ENCODE results near the gene GPR155.
"Not testable (repeated sequence)": the region's sequence is repeated elsewhere in the genome, so short reads cannot be mapped to it uniquely, and the experiment has no call there.

The GPR155 gene

DNA sequence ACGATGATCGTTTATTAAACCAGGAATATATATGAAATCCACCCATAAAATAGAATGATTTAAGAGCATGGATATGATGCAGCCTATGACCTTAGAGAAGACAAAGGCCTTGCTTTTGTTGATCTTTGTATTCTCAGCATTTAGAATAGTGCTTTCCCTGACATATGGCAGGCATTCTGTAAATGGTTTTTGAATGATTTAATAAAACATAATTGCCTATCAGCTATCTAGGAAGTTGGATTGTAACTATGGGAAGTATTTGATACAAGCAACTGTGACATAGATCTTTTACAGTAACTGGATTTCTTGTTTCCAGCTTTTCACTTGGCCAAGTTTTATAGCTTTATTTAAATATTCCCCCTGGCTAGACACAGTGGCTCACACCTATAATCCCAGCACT, 5.1 kb upstream of the GPR155 start:
- TF ChIP-seq, protein P1, sequence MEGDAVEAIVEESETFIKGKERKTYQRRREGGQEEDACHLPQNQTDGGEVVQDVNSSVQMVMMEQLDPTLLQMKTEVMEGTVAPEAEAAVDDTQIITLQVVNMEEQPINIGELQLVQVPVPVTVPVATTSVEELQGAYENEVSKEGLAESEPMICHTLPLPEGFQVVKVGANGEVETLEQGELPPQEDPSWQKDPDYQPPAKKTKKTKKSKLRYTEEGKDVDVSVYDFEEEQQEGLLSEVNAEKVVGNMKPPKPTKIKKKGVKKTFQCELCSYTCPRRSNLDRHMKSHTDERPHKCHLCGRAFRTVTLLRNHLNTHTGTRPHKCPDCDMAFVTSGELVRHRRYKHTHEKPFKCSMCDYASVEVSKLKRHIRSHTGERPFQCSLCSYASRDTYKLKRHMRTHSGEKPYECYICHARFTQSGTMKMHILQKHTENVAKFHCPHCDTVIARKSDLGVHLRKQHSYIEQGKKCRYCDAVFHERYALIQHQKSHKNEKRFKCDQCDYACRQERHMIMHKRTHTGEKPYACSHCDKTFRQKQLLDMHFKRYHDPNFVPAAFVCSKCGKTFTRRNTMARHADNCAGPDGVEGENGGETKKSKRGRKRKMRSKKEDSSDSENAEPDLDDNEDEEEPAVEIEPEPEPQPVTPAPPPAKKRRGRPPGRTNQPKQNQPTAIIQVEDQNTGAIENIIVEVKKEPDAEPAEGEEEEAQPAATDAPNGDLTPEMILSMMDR (IDR thresholded peaks at IDR 0.05; ENCODE audit: borderline replicate concordance, insufficient read depth, low read depth, low read length) = no peak

DNA sequence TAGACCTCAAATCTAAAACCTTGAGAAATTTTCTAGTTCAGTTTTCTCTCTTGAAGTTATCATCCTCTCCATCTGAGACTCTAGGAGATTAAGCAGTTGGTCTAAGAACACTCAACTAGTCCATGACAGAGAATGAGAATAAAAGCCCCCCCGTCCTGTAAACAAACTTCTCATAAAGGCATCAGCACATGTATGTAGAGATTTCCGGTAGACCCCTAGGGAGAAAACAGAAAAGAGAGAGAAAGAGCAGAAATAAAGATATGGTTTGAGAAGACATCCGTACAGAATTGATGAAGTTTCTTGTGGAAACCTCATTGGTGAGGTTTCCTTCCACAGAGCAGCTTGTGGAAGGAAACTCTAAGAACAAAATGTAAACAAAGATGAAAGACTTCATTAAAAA, 3.2 kb upstream of the GPR155 start:
- TF ChIP-seq, protein P1 (IDR thresholded peaks at IDR 0.05; ENCODE audit: borderline replicate concordance, insufficient read depth, low read depth, low read length) = no peak
- no peak overlapping the region for H3K4me3 ChIP-seq (ENCODE audit: low read depth, low read length)

More for the DNA sequence above, 5.1 kb upstream of the GPR155 start:
- no peak overlapping the region for H3K4me3 ChIP-seq (ENCODE audit: low read depth, low read length)

DNA sequence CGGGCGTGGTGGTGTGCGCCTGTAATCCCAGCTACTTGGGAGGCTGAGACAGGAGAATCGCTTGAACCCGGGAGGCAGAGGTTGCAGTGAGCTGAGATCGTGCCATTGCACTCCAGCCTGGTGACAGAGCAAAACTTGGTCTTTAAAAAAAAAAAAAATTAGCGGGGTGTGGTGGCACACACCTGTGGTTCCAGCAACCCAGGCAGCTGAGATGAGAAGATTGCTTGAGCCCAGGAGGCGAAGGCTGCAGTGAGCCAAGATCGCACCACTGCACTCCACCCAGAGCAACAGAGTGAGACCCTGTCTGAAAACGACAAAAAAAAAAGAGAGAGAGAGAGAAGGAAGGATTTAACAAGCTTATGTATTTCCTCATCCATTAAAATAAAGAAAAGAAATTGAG, 2.7 kb upstream of the GPR155 start:
- H3K4me3 ChIP-seq (ENCODE audit: low read depth, low read length) = not testable (repeated sequence)

DNA sequence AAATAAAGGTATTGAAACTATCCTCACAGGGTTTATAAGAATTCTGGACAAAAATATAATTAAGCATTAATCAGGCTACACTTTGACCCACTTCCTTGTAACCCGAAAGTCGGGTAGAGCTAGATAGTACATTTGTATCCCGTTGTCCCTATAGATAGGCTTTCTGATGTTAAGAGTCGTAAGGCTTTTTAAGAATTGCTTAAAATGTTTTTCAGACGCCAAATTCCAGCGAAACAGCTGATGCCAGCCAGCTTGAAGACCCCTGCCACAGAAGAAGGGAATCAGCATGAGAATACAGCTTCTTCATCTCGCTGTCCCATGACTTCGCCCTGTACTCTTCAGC, 962 bp upstream of the GPR155 start:
- no peak overlapping the region for H3K4me3 ChIP-seq (ENCODE audit: low read depth, low read length)
- TF ChIP-seq, protein P1 (IDR thresholded peaks at IDR 0.05; ENCODE audit: borderline replicate concordance, insufficient read depth, low read depth, low read length) = no peak

DNA sequence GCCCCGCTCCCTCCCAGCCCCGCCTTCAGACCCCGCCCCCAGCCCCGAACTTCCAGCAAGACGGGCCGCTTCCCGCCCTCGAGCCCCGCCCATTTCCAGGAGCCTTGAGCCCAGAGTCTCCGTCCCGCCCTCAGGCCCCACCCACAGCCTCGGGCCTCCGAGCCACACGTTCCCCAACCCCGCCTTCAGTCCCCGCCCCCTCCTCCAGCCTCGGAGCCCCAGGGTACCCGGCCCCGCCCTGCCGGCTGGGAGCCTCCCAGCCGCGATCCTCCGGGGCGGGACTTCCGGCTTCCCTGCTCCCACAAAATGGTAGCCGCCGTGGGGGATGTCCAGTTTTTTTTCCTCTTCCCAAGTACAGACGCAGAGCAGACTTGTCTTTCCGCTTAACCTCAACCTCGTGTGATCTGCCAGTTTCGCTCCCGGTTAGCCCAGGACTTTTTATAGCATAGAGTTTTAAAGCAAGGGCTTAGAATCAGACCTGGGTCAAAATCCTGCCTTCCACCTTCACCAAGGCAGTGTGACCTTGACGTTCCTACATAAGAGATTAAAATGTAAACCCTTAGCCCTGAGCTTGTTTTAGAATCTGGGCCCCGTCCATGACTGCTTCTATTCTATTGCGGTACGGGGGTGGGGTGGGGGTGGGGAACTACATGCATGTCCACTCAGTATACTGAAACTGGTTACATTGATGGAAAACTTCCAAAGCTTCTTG, 435 bp upstream of the GPR155 start:
- H3K4me3 ChIP-seq (ENCODE audit: low read depth, low read length) = peak overlapping the region; percentile 39
- TF ChIP-seq, protein P1 (IDR thresholded peaks at IDR 0.05; ENCODE audit: borderline replicate concordance, insufficient read depth, low read depth, low read length) = no peak

DNA sequence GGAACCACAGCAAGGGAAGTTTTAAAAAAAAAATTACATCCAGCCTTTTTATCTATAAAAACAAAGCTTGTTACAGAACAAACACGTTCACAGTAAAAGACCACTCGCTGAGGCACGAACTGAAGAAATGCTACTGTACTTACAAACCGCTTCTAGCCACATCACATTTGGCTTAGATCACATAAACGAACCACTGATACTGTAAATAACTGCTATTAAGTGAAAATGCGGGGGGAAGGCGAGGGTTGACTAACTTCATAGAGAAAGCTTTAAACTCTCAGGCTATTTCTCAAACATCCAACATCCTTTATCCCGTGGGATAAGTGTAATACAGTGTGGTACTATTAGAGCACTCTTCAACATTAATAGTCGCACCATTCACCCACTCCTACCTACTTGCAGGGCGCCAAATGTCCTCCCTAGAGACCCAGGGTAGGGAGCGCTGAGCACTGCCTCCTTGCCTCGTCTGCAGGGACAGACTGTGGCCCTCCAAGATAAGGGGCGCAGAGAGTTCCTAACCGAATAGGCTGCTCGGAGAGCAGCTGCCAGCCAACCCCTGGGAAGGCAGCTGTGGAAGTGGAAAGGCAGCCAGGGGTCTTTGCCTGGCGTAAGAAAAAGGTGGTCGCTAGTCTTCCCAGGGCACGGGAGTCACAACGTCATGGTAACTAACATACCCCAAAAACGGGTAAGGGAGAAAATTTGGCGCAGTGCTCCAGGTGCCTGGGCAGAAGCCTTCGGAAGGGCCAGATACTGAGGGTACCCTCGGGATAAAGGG, 854 bp downstream of the GPR155 start:
- TF ChIP-seq, protein P1 (IDR thresholded peaks at IDR 0.05; ENCODE audit: borderline replicate concordance, insufficient read depth, low read depth, low read length) = no peak
- H3K4me3 ChIP-seq (ENCODE audit: low read depth, low read length) = peak overlapping the region; percentile 70

DNA sequence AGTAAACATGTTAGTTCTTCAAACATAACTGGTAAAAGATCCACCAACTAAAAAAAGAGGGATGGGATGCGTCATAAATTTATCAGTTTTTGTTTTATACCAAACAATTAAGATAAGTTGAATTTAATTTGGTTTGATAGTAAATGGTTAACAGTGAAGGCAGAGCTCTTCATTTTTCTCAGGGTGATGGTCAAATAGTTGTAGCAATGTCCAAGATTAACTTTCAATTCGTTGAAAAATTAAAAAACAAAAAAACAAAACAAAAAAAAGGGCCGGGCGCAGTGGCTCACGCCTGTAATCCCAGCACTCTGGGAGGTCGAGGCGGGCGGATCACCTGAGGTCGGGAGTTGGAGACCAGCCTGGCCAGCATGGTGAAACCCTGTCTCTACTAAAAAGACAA, 1.8 kb downstream of the GPR155 start:
- not testable (repeated sequence) for H3K4me3 ChIP-seq (ENCODE audit: low read depth, low read length)

DNA sequence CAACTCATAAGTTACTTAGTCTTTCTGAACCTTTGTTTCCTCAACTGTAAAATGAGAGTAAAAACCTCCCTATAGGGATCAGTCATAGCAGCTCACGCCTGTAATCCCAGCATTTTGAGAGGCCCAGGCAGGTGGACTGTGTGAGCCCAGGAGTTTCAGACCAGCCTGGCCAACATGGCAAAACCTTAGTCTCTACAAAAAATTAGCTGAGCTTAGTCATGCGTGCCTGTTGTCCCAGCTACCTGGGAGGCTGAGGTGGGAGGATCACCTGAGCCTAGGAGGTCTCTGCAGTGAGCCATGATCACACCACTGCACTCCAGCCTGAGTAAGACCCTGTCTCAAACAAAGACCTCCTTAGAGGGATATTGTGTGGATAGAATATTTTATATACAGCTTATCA, 2.3 kb downstream of the GPR155 start:
- TF ChIP-seq, protein P1 (IDR thresholded peaks at IDR 0.05; ENCODE audit: borderline replicate concordance, insufficient read depth, low read depth, low read length) = no peak

More for the DNA sequence above, 2.3 kb downstream of the GPR155 start:
- H3K4me3 ChIP-seq (ENCODE audit: low read depth, low read length) = no peak overlapping the region
